HEK293 (cell line): ENCODE results near the gene ZNF492.

Source experiments
- HOXA7 ChIP-seq: sonication (generic); formaldehyde crosslinking; IDR thresholded peaks from 2 replicates; pipeline ENCODE4 v1.8.1; 2022; ENCODE audit warnings: missing genetic modification reagents, borderline replicate concordance
- MEIS1 ChIP-seq: sonication (generic); formaldehyde crosslinking; IDR thresholded peaks from 2 replicates; pipeline ENCODE4 v1.8.1; 2022; ENCODE audit warnings: missing genetic modification reagents, mild to moderate bottlenecking, borderline replicate concordance
- ZNF121 ChIP-seq: fragments of 450-650 bp; formaldehyde crosslinking; IDR thresholded peaks from 2 replicates; pipeline ENCODE4 v1.5.1; 2016; ENCODE audit warnings: missing biosample characterization, missing genetic modification characterization
- ZNF416 ChIP-seq: fragments of 450-650 bp; formaldehyde crosslinking; IDR thresholded peaks from 2 replicates; pipeline ENCODE4 v1.5.1; 2016; ENCODE audit warnings: missing biosample characterization, missing genetic modification characterization
- ZNF501 ChIP-seq: fragments of 450-650 bp; formaldehyde crosslinking; IDR thresholded peaks from 2 replicates; pipeline ENCODE4 v1.5.1; 2016; ENCODE audit warnings: missing biosample characterization, missing genetic modification characterization
- ZNF621 ChIP-seq: fragments of 450-650 bp; formaldehyde crosslinking; IDR thresholded peaks from 2 replicates; pipeline ENCODE4 v1.5.1; 2017; ENCODE audit warnings: missing biosample characterization, missing genetic modification characterization
- ZXDB ChIP-seq: fragments of 450-650 bp; formaldehyde crosslinking; IDR thresholded peaks from 2 replicates; pipeline ENCODE4 v1.5.1; 2016; ENCODE audit warnings: missing biosample characterization, missing genetic modification characterization
- TF ChIP-seq, protein P1 (sequence below): fragments of 450-650 bp; formaldehyde crosslinking; IDR thresholded peaks from 2 replicates; pipeline ENCODE4 v1.5.1; 2016; ENCODE audit warnings: missing biosample characterization, missing genetic modification characterization
- TF ChIP-seq, protein P2 (sequence below): fragments of 450-650 bp; formaldehyde crosslinking; IDR thresholded peaks from 2 replicates; pipeline ENCODE4 v1.5.1; 2016; ENCODE audit warnings: missing biosample characterization, missing genetic modification characterization
- TF ChIP-seq, protein P3 (sequence below): fragments of 450-650 bp; formaldehyde crosslinking; IDR thresholded peaks from 2 replicates; pipeline ENCODE4 v1.5.1; 2016; ENCODE audit warnings: missing biosample characterization, missing genetic modification characterization

DNA sequence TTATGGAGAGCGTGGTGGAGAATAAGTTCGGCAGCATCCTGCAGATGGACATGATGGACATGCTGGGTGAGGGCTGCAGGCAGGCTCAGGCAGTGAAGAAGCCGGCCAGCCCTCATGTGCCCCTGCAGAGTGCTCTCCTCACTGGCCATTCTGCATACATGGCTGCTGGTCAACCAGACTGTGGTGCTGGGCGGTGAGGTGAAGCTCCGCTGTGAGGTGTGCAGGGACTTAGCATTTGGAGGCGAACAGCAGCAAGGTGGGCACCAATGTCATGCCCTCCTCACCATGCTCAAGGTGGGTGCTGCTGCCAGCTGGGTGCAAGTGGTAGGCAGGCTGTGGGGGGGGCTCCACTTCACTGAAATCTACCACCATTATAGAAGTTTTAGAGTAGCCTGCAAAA, 5.7 kb upstream of the ZNF492 start:
- TF ChIP-seq, protein P1, sequence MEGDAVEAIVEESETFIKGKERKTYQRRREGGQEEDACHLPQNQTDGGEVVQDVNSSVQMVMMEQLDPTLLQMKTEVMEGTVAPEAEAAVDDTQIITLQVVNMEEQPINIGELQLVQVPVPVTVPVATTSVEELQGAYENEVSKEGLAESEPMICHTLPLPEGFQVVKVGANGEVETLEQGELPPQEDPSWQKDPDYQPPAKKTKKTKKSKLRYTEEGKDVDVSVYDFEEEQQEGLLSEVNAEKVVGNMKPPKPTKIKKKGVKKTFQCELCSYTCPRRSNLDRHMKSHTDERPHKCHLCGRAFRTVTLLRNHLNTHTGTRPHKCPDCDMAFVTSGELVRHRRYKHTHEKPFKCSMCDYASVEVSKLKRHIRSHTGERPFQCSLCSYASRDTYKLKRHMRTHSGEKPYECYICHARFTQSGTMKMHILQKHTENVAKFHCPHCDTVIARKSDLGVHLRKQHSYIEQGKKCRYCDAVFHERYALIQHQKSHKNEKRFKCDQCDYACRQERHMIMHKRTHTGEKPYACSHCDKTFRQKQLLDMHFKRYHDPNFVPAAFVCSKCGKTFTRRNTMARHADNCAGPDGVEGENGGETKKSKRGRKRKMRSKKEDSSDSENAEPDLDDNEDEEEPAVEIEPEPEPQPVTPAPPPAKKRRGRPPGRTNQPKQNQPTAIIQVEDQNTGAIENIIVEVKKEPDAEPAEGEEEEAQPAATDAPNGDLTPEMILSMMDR (tag by site-specific recombination): no peak
- TF ChIP-seq, protein P2, sequence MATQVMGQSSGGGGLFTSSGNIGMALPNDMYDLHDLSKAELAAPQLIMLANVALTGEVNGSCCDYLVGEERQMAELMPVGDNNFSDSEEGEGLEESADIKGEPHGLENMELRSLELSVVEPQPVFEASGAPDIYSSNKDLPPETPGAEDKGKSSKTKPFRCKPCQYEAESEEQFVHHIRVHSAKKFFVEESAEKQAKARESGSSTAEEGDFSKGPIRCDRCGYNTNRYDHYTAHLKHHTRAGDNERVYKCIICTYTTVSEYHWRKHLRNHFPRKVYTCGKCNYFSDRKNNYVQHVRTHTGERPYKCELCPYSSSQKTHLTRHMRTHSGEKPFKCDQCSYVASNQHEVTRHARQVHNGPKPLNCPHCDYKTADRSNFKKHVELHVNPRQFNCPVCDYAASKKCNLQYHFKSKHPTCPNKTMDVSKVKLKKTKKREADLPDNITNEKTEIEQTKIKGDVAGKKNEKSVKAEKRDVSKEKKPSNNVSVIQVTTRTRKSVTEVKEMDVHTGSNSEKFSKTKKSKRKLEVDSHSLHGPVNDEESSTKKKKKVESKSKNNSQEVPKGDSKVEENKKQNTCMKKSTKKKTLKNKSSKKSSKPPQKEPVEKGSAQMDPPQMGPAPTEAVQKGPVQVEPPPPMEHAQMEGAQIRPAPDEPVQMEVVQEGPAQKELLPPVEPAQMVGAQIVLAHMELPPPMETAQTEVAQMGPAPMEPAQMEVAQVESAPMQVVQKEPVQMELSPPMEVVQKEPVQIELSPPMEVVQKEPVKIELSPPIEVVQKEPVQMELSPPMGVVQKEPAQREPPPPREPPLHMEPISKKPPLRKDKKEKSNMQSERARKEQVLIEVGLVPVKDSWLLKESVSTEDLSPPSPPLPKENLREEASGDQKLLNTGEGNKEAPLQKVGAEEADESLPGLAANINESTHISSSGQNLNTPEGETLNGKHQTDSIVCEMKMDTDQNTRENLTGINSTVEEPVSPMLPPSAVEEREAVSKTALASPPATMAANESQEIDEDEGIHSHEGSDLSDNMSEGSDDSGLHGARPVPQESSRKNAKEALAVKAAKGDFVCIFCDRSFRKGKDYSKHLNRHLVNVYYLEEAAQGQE (tag by site-specific recombination): no peak
- TF ChIP-seq ZXDB (tag by site-specific recombination): no peak
- no peak for TF ChIP-seq ZNF621 (tag by site-specific recombination)
- no peak for TF ChIP-seq ZNF416 (tag by site-specific recombination)
- TF ChIP-seq HOXA7: no peak
- TF ChIP-seq ZNF501 (tag by site-specific recombination): no peak
- no peak for TF ChIP-seq MEIS1 (CRISPR knock-in tag)
- TF ChIP-seq, protein P3, sequence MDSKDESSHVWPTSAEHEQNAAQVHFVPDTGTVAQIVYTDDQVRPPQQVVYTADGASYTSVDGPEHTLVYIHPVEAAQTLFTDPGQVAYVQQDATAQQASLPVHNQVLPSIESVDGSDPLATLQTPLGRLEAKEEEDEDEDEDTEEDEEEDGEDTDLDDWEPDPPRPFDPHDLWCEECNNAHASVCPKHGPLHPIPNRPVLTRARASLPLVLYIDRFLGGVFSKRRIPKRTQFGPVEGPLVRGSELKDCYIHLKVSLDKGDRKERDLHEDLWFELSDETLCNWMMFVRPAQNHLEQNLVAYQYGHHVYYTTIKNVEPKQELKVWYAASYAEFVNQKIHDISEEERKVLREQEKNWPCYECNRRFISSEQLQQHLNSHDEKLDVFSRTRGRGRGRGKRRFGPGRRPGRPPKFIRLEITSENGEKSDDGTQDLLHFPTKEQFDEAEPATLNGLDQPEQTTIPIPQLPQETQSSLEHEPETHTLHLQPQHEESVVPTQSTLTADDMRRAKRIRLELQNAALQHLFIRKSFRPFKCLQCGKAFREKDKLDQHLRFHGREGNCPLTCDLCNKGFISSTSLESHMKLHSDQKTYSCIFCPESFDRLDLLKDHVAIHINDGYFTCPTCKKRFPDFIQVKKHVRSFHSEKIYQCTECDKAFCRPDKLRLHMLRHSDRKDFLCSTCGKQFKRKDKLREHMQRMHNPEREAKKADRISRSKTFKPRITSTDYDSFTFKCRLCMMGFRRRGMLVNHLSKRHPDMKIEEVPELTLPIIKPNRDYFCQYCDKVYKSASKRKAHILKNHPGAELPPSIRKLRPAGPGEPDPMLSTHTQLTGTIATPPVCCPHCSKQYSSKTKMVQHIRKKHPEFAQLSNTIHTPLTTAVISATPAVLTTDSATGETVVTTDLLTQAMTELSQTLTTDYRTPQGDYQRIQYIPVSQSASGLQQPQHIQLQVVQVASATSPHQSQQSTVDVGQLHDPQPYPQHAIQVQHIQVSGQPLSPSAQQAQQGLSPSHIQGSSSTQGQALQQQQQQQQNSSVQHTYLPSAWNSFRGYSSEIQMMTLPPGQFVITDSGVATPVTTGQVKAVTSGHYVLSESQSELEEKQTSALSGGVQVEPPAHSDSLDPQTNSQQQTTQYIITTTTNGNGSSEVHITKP (tag by site-specific recombination): no peak
- TF ChIP-seq ZNF121 (tag by site-specific recombination): no peak
